ENCODE results near the gene MISP.
"Not testable (repeated sequence)": the region's sequence is repeated elsewhere in the genome, so short reads cannot be mapped to it uniquely, and the experiment has no call there.

Gene MISP

GRCh38 chr19:750640-751423 is at the start of gene MISP:
Gene MISP (plus strand): TSS chr19:751112. CDS start chr19:756947, 5,835 bp downstream.
- DNase-seq (ENCODE audit: low read depth in 2 of 2), result no peak

DNA sequence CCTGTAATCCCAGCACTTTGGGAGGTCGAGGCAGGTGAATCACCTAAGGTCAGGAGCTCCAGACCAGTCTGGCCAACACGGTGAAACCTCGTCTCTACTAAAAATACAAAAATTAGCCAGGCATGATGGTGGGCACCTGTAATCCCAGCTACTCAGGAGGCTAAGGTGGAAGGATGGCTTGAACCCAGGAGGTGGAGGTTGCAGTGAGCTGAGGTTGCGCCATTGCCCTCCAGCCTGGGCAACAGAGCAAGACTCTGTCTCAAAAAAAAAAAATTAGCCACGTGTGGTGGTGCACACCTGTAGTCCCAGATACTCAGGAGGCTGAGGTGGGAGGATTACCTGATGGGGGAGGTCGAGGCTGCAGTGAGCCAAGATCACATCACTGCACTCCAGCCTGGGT is 48.1 kb upstream of the MISP start:
- not testable (repeated sequence) for DNase-seq (ENCODE audit: low read depth in 2 of 2)

GRCh38 chr19:703329-703650 is 47.6 kb upstream of the MISP start:
- no peak for DNase-seq (ENCODE audit: low read depth in 2 of 2)

GRCh38 chr19:703651-704446 is 47.1 kb upstream of the MISP start:
- DNase-seq (ENCODE audit: low read depth in 2 of 2), result peak; percentile 24 to 50

GRCh38 chr19:704447-704741 is 46.5 kb upstream of the MISP start:
- no peak for DNase-seq (ENCODE audit: low read depth in 2 of 2)

DNA sequence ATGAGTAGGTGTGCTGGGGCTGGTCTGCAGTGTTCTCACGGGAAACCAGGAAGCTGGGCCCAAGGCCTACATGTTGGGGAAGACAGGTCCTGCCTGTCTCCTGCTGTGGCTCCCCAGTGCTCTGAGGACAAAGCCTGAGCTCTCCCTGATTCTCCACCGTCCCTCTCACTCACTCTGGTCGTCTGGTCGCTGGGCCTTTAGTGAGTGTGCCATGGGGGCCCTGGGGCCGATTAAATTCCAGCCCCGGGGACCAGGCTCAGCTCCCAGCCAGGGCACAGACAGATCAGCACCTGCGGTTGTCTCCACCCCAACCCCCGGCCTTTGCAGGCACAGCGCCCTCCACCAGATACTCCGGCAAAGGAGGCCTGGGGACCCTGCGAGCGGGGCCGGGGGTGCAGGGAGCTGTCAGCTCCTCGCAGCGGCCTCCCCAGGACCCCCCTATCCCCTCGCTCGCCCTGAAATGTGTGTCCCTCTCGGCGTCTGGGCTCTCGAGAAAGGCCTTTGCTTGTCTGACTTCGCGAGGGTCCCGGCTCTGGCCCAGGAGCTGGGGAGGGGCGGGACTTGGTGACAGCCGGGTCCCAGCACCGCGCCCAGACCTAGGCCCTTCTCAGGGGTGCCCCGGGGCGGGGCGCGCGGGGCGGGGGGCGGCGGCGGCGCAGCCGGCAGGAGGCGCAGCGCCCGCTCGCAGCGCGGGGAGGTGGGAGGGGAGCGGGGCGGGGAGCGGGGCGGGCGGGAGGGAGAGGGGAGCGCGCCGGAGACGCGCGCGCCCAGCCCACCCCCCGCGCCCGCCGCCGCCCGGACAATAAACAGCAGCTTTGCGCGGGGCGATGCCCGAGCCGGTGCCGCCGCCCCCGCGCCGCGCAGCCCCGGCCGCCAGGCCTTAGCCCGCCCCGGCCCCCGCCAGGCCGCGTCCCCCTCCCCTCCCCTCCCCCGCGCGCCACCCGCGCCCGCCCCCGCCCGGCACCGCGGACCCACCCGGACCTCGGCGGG is 42.5 kb upstream of the MISP start, which contains the start of gene PALM:
PALM (plus strand) TSS at position 782 of the 990 bp plus-strand sequence. CDS start 212 bp downstream, outside the sequence.
- DNase-seq (ENCODE audit: low read depth in 2 of 2), result no peak

GRCh38 chr19:709196-709964 is 41.5 kb upstream of the MISP start:
- DNase-seq (ENCODE audit: low read depth in 2 of 2), result no peak

DNA sequence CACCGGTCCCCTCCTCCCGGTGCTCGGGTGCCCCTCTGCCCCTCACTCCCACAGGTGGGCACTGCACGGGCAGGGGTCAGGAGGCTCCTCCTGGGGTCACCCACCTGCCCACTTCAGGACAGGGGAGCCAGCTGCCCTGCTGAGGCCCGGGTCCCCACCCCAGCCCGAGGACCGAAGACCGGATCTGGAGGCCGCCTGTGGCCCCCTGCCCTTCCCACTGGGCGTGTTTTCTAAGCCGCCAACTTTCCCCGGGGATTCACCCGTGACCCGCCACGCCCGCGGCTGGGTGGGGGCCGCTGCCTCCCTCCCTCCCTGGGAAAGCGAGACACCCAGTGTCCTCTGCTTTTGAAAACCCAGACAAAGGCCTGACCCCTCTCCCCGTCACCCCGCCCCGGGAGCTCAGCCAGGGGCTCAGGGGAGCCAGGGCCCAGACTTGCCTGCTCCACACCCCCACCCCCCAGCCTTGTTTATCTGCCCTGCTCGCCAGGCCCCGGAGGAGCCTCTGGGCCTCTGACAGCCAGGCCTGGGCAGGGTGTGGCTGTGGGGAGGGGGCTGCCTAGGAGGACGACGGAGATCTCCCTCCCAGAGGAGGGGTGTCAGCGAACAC is 40.8 kb upstream of the MISP start:
- no peak for DNase-seq (ENCODE audit: low read depth in 2 of 2)

DNA sequence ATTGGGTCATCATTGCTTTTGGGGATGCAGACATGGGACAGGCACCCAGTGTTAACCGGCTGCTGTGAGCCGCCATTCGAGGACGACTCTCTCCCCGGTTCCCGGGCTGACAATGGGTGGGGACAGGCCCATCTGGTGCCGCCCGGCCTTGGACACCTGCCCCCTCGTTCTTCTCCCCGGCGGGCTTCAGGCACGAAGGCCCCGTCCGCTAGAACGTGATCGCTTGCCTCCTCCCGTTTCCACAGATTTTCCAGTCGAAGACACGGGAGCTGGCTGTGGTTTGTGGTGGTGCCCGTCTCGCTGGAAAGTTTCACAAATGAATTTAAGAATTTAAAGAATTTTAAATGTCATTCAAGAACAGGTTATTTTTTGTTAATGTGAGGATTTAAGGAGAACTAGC is 40.1 kb upstream of the MISP start:
- DNase-seq (ENCODE audit: low read depth in 2 of 2), result no peak

DNA sequence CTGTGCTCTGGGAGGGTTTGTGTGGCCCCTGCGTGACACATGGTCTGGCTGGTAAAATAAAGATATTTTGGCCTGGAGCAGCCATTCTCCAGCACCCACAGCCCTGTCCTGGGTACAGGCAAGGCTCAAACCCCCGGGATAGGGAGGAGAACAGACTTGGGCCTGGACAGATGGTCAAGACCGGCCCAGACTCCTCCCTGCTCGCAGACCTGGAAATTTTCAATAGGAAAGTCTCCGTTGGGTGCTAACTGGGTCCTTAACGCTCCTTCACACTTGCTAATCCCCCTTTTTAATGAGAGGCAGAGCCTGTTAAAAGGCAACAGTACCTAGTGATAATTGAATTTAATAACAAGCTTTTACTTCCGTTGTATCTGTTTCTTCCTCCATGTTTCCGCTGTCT is 39.7 kb upstream of the MISP start:
- no peak for DNase-seq (ENCODE audit: low read depth in 2 of 2)

DNA sequence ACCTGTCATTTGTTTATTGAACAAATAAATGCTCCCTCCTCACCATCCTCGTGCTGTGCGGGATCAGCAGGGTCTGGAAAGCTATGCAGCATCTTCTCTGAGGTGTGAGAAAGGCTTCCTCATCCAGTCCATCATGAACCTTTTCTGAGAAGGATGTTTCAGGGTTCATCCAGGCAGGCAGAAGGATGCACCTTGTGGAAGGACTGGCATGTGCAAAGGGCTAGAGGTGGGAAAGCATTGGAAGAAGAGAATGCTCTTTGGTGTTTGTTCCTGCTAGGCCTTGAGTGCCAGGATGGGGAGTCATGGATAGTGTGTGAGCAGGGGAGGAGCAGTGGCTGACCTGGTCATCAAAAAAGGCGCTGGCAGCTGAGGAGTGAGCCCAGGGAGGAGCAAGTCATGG is 35.6 kb upstream of the MISP start:
- DNase-seq (ENCODE audit: low read depth in 2 of 2), result no peak

GRCh38 chr19:718251-718951 is 32.5 kb upstream of the MISP start:
- DNase-seq (ENCODE audit: low read depth in 2 of 2), result no peak

DNA sequence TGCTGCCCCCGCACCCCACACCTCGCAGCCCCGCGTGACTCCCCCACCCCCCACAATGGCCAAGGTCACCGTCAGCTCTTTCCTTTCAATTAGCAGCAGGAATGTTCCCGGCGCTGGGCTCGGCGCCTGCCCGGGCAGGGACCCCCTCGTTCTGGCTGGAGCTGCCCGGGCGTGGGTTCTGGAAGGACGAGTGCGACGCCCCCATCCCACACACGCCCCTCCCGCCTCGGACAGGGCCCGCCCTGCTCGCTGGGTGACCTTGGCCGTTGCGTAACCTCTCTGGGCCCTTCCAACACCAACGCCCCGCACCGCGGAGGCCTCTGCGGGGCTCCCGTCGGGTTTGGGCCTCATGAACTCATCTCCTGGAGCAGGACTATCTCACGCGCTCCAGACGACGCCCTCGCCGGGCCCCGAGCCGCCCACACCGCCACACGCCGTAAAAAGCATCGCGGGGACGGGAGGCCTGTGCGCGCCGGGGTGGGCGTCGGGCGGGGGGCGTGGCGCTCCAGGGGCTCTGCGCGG is 31.9 kb upstream of the MISP start:
- no peak for DNase-seq (ENCODE audit: low read depth in 2 of 2)

- DNase-seq (ENCODE audit: low read depth in 2 of 2), result no peak
These were observed 31.1 kb upstream of the MISP start for GRCh38 chr19:719636-720344.

DNA sequence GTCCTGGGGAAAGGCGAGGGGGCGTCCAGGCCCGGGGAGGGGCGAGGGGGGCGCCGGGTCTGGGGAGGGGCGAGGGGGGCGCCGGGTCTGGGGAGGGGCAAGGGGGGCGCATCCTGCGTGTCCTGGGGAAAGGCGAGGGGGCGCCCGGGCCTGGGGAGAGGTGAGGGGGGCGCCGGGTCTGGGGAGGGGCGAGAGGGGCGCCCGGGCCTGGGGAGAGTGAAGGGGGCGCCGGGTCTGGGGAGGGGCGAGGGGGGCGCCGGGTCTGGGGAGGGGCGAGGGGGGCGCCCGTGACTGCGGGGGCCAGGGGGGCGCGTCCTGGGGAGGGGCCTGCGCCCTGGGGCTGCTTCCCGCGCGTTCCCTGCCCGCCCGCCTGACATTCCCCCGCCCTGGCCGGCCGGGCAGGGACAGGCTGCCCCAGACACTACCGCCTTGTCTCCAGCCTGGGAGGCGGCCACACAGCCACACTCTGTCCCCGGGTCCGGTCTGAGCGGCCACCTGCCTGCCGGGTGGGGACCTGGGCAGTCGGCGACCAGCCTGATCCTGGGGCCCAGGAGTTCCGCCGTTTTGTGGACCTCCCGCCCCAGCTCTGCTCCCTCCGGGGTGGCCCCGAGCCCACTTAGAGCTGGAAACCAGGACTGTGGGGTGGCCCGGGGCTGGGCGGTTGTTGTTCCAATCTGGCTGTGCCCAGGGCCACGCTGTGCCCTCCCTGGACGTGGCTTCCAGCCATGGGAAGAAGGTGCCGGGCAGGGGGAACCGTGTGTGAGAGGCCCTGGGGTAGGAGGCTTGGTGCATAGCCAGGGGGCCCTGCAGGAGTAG is 30.4 kb upstream of the MISP start:
- DNase-seq (ENCODE audit: low read depth in 2 of 2), result no peak

DNA sequence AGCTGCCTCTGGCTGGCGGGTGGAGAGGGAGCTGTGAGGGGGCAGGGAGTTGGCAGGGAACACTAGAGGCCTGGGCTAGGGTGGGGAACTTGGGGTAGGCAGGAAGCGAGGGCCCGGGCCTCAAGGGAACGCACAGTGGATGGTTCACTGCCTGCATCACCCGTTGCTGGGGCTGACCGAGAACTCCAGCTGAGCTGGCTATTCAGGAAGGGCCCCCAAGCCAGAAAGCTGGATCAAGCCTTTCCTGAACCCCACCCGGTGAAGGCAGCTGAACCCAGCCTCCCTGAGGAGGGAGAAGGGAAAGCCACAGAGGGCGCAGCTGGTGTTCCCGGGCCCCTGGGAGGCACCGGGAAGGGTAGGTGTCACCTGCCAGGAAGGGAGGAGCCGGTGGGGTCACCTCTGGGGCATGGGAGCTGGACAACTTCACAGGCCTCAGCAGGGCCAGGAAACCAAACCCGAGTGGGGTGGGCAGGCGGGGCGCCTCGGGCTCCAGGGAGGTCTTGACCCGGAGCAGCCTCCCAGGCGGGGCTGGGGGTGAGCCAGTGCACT is 28.3 kb upstream of the MISP start:
- DNase-seq (ENCODE audit: low read depth in 2 of 2), result no peak

- no peak for DNase-seq (ENCODE audit: low read depth in 2 of 2)
These were observed 27.7 kb upstream of the MISP start for GRCh38 chr19:723247-723646.

DNA sequence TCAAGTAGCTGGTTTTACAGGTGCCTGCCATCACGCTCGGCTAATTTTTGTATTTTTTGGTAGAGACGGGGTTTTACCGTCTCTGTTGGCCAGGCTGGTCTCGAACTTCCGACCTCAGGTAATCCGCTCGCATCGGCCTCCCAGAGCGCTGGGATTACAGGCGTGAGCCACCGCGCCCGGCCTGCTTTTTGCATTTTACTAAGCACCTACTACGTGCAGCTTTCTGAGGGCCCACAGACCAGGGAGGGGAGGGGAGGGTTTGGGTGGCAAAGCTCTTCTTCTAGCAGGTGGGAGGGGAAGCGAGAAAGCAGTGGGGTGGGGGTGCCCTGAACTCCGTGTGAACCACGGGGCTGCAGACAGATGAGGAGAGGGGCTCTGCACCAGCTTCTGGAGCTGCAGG is 27.2 kb upstream of the MISP start:
- DNase-seq (ENCODE audit: low read depth in 2 of 2), result no peak

Data from stimulated activated CD8-positive, alpha-beta memory T cell treated with anti-CD3 and anti-CD28 coated beads, Interleukin-2, amount 100 ng/mL, for 1 hour (primary cell).